Endothelial cell of umbilical vein (primary cell): ENCODE data around the gene DNAJC28. TPM values are rescaled to one million over a fixed set of nuclear protein-coding genes. Genes with fewer than 3 reads are reported as not detected.

Source experiments
- BruUV-seq: library from RNA; stranded (reverse); fragments of 400-500 nt; replicated peaks from 2 replicates; lab custom pipeline; 2021; lab: Mats Ljungman, UMichigan
- CTCF ChIA-PET: fragments of 300-600, 350-600 bp; sonication (Branson Sonifier 250); formaldehyde crosslinking; loops from one replicate; lab custom pipeline; 2021; ENCODE audit warnings: antibody characterized with exemption, inconsistent platforms; lab: Charles Lee
- POLR2A ChIA-PET: fragments of 300-600, 350-600 bp; sonication (Branson Sonifier 250); formaldehyde crosslinking; loops from one replicate; lab custom pipeline; 2021; ENCODE audit warnings: antibody characterized with exemption, inconsistent platforms; lab: Charles Lee
- DNase-seq: peaks from one replicate; pipeline ENCODE4 v3.0.0-alpha.2; 2011; ENCODE audit warnings: low read depth, low spot score
- FAIRE-seq: peaks from 2 replicates; lab custom pipeline; 2011; peaks lifted over from hg19 to GRCh38; lab: Jason Lieb, UNC
- H2AFZ ChIP-seq: 2 replicates; pipeline ENCODE4 v1.6.0; 2012; ENCODE audit warnings: low read depth, low read length, control low read depth, inconsistent platforms
- H3K27ac ChIP-seq: 2 replicates; pipeline ENCODE4 v1.5.1; 2011; ENCODE audit warnings: low read depth, mild to moderate bottlenecking, control low read depth, low read length, moderate library complexity; ENCODE audit not compliant: insufficient read depth
- H3K27me3 ChIP-seq, 2 experiments: 2 replicates each; pipeline versions ENCODE4 v1.6.0 to v1.6.1; 2011; ENCODE audit warnings: low read length in 2 of 2, mixed read lengths in 1 of 2; ENCODE audit not compliant: control insufficient read depth in 2 of 2, insufficient read depth in 2 of 2
- H3K36me3 ChIP-seq, 2 experiments: 2 replicates in 1 of 2; 3 replicates in 1 of 2; pipeline ENCODE4 v1.5.1; 2011; ENCODE audit warnings: low read length in 2 of 2, mild to moderate bottlenecking in 1 of 2, moderate library complexity in 1 of 2; ENCODE audit not compliant: control insufficient read depth in 2 of 2, insufficient read depth in 2 of 2; ENCODE audit errors: extremely low read depth in 1 of 2
- H3K4me1 ChIP-seq: 3 replicates; pipeline ENCODE4 v1.5.1; 2011; ENCODE audit warnings: mild to moderate bottlenecking, low read length; ENCODE audit not compliant: control insufficient read depth, insufficient read depth; ENCODE audit errors: extremely low read depth
- H3K4me2 ChIP-seq: 2 replicates; pipeline ENCODE4 v1.6.1; 2011; ENCODE audit warnings: low read length, control low read depth, mixed read lengths; ENCODE audit not compliant: insufficient read depth
- H3K4me3 ChIP-seq, 3 experiments: fragments of 200-600 bp in 1 of 3; sonication (generic), shearing (Covaris generic) in 1 of 3; replicated peaks in 1 of 3; 2 replicates each; pipeline ENCODE4 v1.5.1; 2011 to 2016; ENCODE audit warnings: control low read depth in 3 of 3, low read length in 3 of 3, mild to moderate bottlenecking in 2 of 3, inconsistent platforms in 1 of 3, low read depth in 1 of 3, moderate library complexity in 1 of 3; ENCODE audit not compliant: insufficient read depth in 1 of 3
- H3K79me2 ChIP-seq: 2 replicates; pipeline ENCODE4 v1.6.0; 2012; ENCODE audit warnings: low read length, inconsistent platforms; ENCODE audit not compliant: control insufficient read depth, insufficient read depth
- H3K9ac ChIP-seq: replicated peaks from 2 replicates; pipeline ENCODE3; 2011; ENCODE audit warnings: low read length, control low read depth; ENCODE audit not compliant: insufficient read depth; ENCODE audit errors: extremely low read depth
- H3K9me1 ChIP-seq: replicated peaks from 3 replicates; pipeline ENCODE4 v1.6.0; 2011; ENCODE audit warnings: mild to moderate bottlenecking, low read length; ENCODE audit not compliant: control insufficient read depth, insufficient read depth; ENCODE audit errors: extremely low read depth
- H3K9me3 ChIP-seq: replicated peaks from 2 replicates; pipeline ENCODE4 v1.5.1; 2012; ENCODE audit warnings: low read length, inconsistent platforms; ENCODE audit not compliant: control insufficient read depth, insufficient read depth
- H4K20me1 ChIP-seq: replicated peaks from 2 replicates; pipeline ENCODE3; 2011; ENCODE audit warnings: mild to moderate bottlenecking, low read length; ENCODE audit not compliant: control insufficient read depth, insufficient read depth; ENCODE audit errors: extremely low read depth
- EZH2 ChIP-seq: IDR thresholded peaks from 2 replicates; pipeline ENCODE4 v1.6.1; 2012; ENCODE audit warnings: borderline replicate concordance, low read depth, mild to moderate bottlenecking, moderate library complexity, low read length, inconsistent platforms; ENCODE audit not compliant: severe bottlenecking
- FOS ChIP-seq: IDR thresholded peaks from 2 replicates; pipeline ENCODE4 v1.6.1; 2011; ENCODE audit warnings: mild to moderate bottlenecking, low read length, moderate library complexity, borderline replicate concordance; ENCODE audit not compliant: insufficient read depth
- GATA2 ChIP-seq: IDR thresholded peaks from 2 replicates; pipeline ENCODE4 v1.7.0; 2011; ENCODE audit warnings: low read depth, mild to moderate bottlenecking, moderate library complexity, mixed read lengths, low read length; ENCODE audit not compliant: insufficient read length, insufficient read depth
- JUN ChIP-seq: IDR thresholded peaks from 2 replicates; pipeline ENCODE4 v1.6.1; 2011; ENCODE audit warnings: borderline replicate concordance, low read depth; ENCODE audit not compliant: insufficient read length, insufficient read depth
- POLR2A ChIP-seq: IDR thresholded peaks from 2 replicates; pipeline ENCODE4 v1.6.1; 2012; ENCODE audit warnings: low read depth, mild to moderate bottlenecking, control low read depth, low read length
- POLR2AphosphoS5 ChIP-seq: IDR thresholded peaks from 2 replicates; pipeline ENCODE4 v1.6.1; 2012; ENCODE audit warnings: low read depth, mild to moderate bottlenecking, control low read depth, low read length, moderate library complexity; ENCODE audit not compliant: insufficient read depth
- dilution Hi-C: fragments of 300-500 bp; cut with MboI; formaldehyde crosslinking; loops from one replicate; pipeline ENCODE4 v1.15.0; 2019; ENCODE audit warnings: low sequenced_read_pairs; ENCODE audit not compliant: extremely low pct_ligation_motif_present
- intact Hi-C: fragments of 100-400 bp; cut with micrococcal nuclease; formaldehyde crosslinking; loops from one replicate; pipeline ENCODE4 v1.10.0; 2022
- polyA plus RNA-seq, 4 experiments: library from polyadenylated mRNA; depleted of rRNA in 3 of 4; stranded (reverse) in 3 of 4; unstranded in 1 of 4; fragments of >200 nt; gene quantifications; 2 replicates each; pipeline versions ENCODE4 v1.2.1 to v1.2.3, GENCODE V29; 2011 to 2012; ENCODE audit warnings: missing spikeins in 1 of 4
- total RNA-seq: library from RNA; stranded (reverse); gene quantifications from 2 replicates; pipeline ENCODE4 v1.2.3, GENCODE V29; 2021
- TF ChIP-seq, protein P1 (sequence below), 2 donors: IDR thresholded peaks; 1 replicate in 1 of 2; 2 replicates in 1 of 2; pipeline ENCODE4 v1.5.1; 2011; ENCODE audit warnings: low read length in 2 of 2, mild to moderate bottlenecking in 2 of 2, moderate library complexity in 2 of 2, control low read depth in 1 of 2, inconsistent platforms in 1 of 2, low read depth in 1 of 2; ENCODE audit not compliant: insufficient read depth in 1 of 2; ENCODE audit errors: extremely low read depth in 1 of 2
- TF ChIP-seq, protein P2 (sequence below): IDR thresholded peaks from 2 replicates; pipeline ENCODE4 v1.6.1; 2011; ENCODE audit not compliant: insufficient read depth, insufficient read length

DNAJC28 gene
- total and polyA plus RNA-seq, 2 donors (not counting 3 experiments of a cell fraction or from before 2014, with no cell fraction given): 0.19 to 0.82 TPM

DNA sequence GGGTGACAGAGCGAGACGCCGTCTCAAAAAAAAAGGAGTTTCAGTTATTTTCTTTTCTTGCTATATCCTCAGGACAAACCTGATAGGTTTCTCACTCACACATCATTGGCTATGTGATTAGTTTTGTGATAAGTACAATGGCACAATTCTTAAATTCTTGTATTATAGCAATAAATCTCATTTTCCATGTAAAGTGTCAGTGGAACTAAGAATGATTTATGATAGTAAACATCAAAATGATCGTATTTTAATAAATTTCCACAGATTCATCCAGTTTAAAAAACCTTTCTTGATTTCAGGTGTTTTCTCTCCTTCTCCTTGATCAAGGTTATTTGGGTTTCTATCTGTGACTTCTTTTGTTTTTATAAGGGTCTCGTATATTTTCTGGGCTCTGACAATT is 3.5 kb downstream of the DNAJC28 start:
- no peak overlapping the region for H3K9ac ChIP-seq
- no peak overlapping the region for H3K4me2 ChIP-seq
- dilution Hi-C loops: no loop called here
- DNase-seq: no peak
- H3K4me3 ChIP-seq: no peak overlapping the region
- POLR2A ChIA-PET: no interaction called here
- H3K9me3 ChIP-seq: no peaks in the 10 kb centered on the region
- intact Hi-C loops: no loop called here
- no peak overlapping the region for H3K27ac ChIP-seq
- H3K79me2 ChIP-seq: no peaks in the 10 kb centered on the region
- BruUV-seq: no TSS peak
- H3K36me3 ChIP-seq: no peaks in the 10 kb centered on the region
- TF ChIP-seq, protein P1, sequence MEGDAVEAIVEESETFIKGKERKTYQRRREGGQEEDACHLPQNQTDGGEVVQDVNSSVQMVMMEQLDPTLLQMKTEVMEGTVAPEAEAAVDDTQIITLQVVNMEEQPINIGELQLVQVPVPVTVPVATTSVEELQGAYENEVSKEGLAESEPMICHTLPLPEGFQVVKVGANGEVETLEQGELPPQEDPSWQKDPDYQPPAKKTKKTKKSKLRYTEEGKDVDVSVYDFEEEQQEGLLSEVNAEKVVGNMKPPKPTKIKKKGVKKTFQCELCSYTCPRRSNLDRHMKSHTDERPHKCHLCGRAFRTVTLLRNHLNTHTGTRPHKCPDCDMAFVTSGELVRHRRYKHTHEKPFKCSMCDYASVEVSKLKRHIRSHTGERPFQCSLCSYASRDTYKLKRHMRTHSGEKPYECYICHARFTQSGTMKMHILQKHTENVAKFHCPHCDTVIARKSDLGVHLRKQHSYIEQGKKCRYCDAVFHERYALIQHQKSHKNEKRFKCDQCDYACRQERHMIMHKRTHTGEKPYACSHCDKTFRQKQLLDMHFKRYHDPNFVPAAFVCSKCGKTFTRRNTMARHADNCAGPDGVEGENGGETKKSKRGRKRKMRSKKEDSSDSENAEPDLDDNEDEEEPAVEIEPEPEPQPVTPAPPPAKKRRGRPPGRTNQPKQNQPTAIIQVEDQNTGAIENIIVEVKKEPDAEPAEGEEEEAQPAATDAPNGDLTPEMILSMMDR (IDR thresholded peaks at IDR 0.05; ENCODE audit: extremely low read depth in 1 of 2, insufficient read depth in 1 of 2, low read depth in 1 of 2, low read length in 2 of 2): no peak
- TF ChIP-seq, protein P2, sequence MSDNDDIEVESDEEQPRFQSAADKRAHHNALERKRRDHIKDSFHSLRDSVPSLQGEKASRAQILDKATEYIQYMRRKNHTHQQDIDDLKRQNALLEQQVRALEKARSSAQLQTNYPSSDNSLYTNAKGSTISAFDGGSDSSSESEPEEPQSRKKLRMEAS: no peak
- no peak for TF ChIP-seq POLR2A
- no peak for TF ChIP-seq JUN
- TF ChIP-seq EZH2: no peak
- TF ChIP-seq POLR2AphosphoS5: no peak
- TF ChIP-seq GATA2: no peak
- no peak for TF ChIP-seq FOS
- CTCF ChIA-PET: no interaction called here
- H3K27me3 ChIP-seq: no peaks in the 10 kb centered on the region
- peaks cover 4% of the 10 kb centered on the region for H3K4me1 ChIP-seq
- no peak overlapping the region for H2AFZ ChIP-seq
- no peak for FAIRE-seq
- H4K20me1 ChIP-seq: no peaks in the 10 kb centered on the region
- H3K9me1 ChIP-seq: no peaks in the 10 kb centered on the region
